Panc1 (cell line): ENCODE data around the gene JPH4.

ENCODE experiments used
- POLR2AphosphoS5 ChIP-seq: IDR thresholded peaks from 2 replicates; pipeline ENCODE4 v1.6.1; 2012; ENCODE audit warnings: mild to moderate bottlenecking, low read depth, low read length, moderate library complexity
- REST ChIP-seq, 2 experiments: IDR thresholded peaks; 2 replicates each; pipeline ENCODE4 v1.6.1; 2011 to 2012; ENCODE audit warnings: low read depth in 2 of 2, control low read depth in 1 of 2, low read length in 1 of 2, mild to moderate bottlenecking in 1 of 2, moderate library complexity in 1 of 2; ENCODE audit not compliant: insufficient read depth in 1 of 2
- TF ChIP-seq, protein P1 (sequence below): fragments of 450-650 bp; IDR thresholded peaks from 2 replicates; pipeline ENCODE4 v1.5.1; 2017; ENCODE audit warnings: mild to moderate bottlenecking

GRCh38 chr14:23563473-23564180 is 15.0 kb downstream of the JPH4 start:
- TF ChIP-seq, protein P1, sequence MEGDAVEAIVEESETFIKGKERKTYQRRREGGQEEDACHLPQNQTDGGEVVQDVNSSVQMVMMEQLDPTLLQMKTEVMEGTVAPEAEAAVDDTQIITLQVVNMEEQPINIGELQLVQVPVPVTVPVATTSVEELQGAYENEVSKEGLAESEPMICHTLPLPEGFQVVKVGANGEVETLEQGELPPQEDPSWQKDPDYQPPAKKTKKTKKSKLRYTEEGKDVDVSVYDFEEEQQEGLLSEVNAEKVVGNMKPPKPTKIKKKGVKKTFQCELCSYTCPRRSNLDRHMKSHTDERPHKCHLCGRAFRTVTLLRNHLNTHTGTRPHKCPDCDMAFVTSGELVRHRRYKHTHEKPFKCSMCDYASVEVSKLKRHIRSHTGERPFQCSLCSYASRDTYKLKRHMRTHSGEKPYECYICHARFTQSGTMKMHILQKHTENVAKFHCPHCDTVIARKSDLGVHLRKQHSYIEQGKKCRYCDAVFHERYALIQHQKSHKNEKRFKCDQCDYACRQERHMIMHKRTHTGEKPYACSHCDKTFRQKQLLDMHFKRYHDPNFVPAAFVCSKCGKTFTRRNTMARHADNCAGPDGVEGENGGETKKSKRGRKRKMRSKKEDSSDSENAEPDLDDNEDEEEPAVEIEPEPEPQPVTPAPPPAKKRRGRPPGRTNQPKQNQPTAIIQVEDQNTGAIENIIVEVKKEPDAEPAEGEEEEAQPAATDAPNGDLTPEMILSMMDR: no peak
- TF ChIP-seq REST (IDR thresholded peaks at IDR 0.05; ENCODE audit: insufficient read depth in 1 of 2, low read depth in 2 of 2, low read length in 1 of 2): no peak
- no peak for TF ChIP-seq POLR2AphosphoS5
